Calu3 (cell line): ENCODE measurements around the gene ITGA6. TPM values are rescaled to one million over a fixed set of nuclear protein-coding genes. Genes with fewer than 3 reads are reported as not detected.
"Not testable (repeated sequence)": the region's sequence is repeated elsewhere in the genome, so short reads cannot be mapped to it uniquely, and the experiment has no call there.

Source experiments
- BruUV-seq: library from RNA; stranded (reverse); fragments of 400-500 nt; replicated peaks from 2 replicates; lab custom pipeline; 2021; lab: Mats Ljungman, UMichigan
- CTCF ChIA-PET: fragments of 300-600 bp; sonication (Branson Sonifier 250); formaldehyde crosslinking; loops from one replicate; lab custom pipeline; 2022; ENCODE audit warnings: antibody characterized with exemption; lab: Charles Lee
- DNase-seq: peaks from one replicate; pipeline ENCODE4 v3.0.0; 2022
- H3K27ac Mint-ChIP-seq: one replicate; pipeline ENCODE4 v1.8.0; 2022; ENCODE audit warnings: mixed read lengths; ENCODE audit not compliant: unreplicated experiment
- H3K27me3 Mint-ChIP-seq: one replicate; pipeline ENCODE4 v1.8.0; 2022; ENCODE audit warnings: mixed read lengths; ENCODE audit not compliant: unreplicated experiment
- H3K36me3 Mint-ChIP-seq: one replicate; pipeline ENCODE4 v1.8.0; 2022; ENCODE audit warnings: mild to moderate bottlenecking, moderate library complexity, mixed read lengths; ENCODE audit not compliant: insufficient read depth, unreplicated experiment
- H3K4me1 Mint-ChIP-seq: one replicate; pipeline ENCODE4 v1.8.0; 2022; ENCODE audit warnings: mild to moderate bottlenecking, low read depth, mixed read lengths; ENCODE audit not compliant: unreplicated experiment
- H3K4me3 Mint-ChIP-seq: one replicate; pipeline ENCODE4 v1.8.0; 2022; ENCODE audit warnings: mild to moderate bottlenecking, low read depth, moderate library complexity, mixed read lengths; ENCODE audit not compliant: unreplicated experiment
- H3K9me3 Mint-ChIP-seq: one replicate; pipeline ENCODE4 v1.8.0; 2022; ENCODE audit warnings: low read depth, mixed read lengths; ENCODE audit not compliant: unreplicated experiment
- CTCF ChIP-seq: fragments of 200-600 bp; IDR thresholded peaks from one replicate; pipeline ENCODE4 v1.8.0; 2022; ENCODE audit warnings: antibody characterized with exemption; ENCODE audit not compliant: unreplicated experiment
- intact Hi-C: fragments of 100-400 bp; cut with micrococcal nuclease; formaldehyde crosslinking; loops from one replicate; pipeline ENCODE4 v1.10.0; 2022; ENCODE audit not compliant: unreplicated experiment
- total RNA-seq: library from RNA; stranded (reverse); gene quantifications from 2 replicates; pipeline ENCODE4 v1.2.3, GENCODE V29; 2022

Gene ITGA6
- total RNA-seq, 1 experiment from 2014 or later: 270 TPM

GRCh38 chr2:172531309-172531708 is 103.9 kb downstream of the ITGA6 start:
- intact Hi-C loops: no loop called here
- Mint-ChIP-seq H3K4me3 (no peak overlapping the region), H3K36me3 (no peaks in the 10 kb centered on the region), H3K4me1 (peaks cover 18% of the 10 kb centered on the region), H3K27ac (no peak overlapping the region), H3K9me3 (peaks cover 3% of the 10 kb centered on the region), H3K27me3 (no peaks in the 10 kb centered on the region)
- DNase-seq: no peak
- CTCF ChIA-PET: no interaction called here
- no TSS peak for BruUV-seq
- TF ChIP-seq CTCF: no peak

- CTCF ChIA-PET, intact Hi-C loops, H3K4me3 Mint-ChIP-seq, H3K9me3 Mint-ChIP-seq, H3K27me3 Mint-ChIP-seq, BruUV-seq, H3K27ac Mint-ChIP-seq, H3K36me3 Mint-ChIP-seq, DNase-seq: not testable (repeated sequence)
- H3K4me1 Mint-ChIP-seq: peaks cover 14% of the 10 kb centered on the region
These were observed 105.1 kb downstream of the ITGA6 start for GRCh38 chr2:172532461-172532860.

GRCh38 chr2:172533687-172534086 is 106.3 kb downstream of the ITGA6 start:
- peaks cover 3% of the 10 kb centered on the region for H3K9me3 Mint-ChIP-seq
- H3K4me1 Mint-ChIP-seq: peaks cover 14% of the 10 kb centered on the region
- H3K36me3 Mint-ChIP-seq: no peaks in the 10 kb centered on the region
- no peak for TF ChIP-seq CTCF
- no TSS peak for BruUV-seq
- H3K4me3 Mint-ChIP-seq: no peak overlapping the region
- intact Hi-C loops: no loop called here
- CTCF ChIA-PET: no interaction called here
- H3K27me3 Mint-ChIP-seq: no peaks in the 10 kb centered on the region
- no peak overlapping the region for H3K27ac Mint-ChIP-seq
- no peak for DNase-seq

- Mint-ChIP-seq H3K36me3 (no peaks in the 10 kb centered on the region), H3K27ac (no peak overlapping the region), H3K4me1 (peaks cover 12% of the 10 kb centered on the region), H3K9me3 (no peaks in the 10 kb centered on the region), H3K27me3 (no peaks in the 10 kb centered on the region), H3K4me3 (no peak overlapping the region)
- CTCF ChIA-PET: no interaction called here
- no peak for DNase-seq
- BruUV-seq: no TSS peak
- intact Hi-C loops: no loop called here
- no peak for TF ChIP-seq CTCF
These were observed 107.7 kb downstream of the ITGA6 start for GRCh38 chr2:172535119-172535518.

DNA sequence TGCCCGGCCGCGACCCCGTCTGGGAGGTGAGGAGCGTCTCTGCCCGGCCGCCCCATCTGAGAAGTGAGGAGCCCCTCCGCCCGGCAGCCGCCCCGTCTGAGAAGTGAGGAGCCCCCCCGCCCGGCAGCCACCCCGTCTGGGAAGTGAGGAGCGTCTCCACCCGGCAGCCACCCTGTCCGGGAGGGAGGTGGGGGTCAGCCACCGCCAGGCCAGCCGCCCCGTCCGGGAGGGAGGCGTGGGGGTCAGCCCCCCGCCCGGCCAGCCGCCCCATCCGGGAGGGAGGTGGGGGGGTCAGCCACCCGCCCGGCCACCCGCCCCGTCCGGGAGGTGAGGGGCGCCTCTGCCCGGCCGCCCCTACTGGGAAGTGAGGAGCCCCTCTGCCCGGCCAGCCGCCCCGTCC is 110.5 kb downstream of the ITGA6 start:
- H3K27ac Mint-ChIP-seq, CTCF ChIA-PET, H3K36me3 Mint-ChIP-seq, H3K4me1 Mint-ChIP-seq, DNase-seq, BruUV-seq, intact Hi-C loops, H3K4me3 Mint-ChIP-seq, H3K9me3 Mint-ChIP-seq, H3K27me3 Mint-ChIP-seq: not testable (repeated sequence)
